ENCODE results near the gene SLC4A1.

DNA sequence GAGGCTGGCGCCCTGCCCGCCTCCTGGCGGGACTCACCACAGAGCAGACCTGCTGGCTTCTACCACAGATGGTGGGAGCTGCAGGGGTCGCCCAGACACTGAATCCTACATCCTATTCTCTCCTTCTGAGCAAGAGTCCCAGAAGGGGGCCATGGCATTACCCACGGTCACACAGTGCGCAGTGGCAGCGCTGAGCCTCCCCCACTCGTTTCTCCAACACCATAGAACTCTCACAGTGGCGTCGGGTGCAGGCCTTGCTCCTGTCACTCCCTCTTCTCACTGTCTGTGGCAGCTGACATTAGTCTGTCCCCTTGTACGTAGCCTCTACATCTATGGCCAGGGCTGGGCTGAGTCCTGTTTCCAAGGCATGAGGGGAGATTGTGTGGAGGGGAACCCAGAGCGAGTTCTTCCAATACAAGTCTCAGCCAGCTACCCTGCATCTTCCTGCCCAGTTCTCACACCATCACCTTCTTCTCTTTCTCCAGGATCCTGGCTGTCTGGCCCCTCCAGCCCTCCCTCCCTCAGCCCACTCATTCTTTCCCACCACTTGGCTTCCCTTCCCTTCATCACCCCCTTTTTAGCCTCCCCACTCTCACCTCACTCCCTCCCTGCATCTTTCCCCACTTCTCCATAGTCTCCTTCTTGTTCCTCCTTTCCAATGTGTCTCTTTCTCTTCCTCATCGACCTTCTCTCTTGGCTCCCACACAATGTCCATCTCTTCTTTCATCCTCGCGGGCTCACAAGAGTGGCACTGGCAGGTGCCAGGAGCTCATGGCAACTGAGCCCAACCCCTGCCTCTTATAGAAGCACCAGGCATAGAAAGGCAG is 54.3 kb downstream of the SLC4A1 start:
- TF ChIP-seq, protein P1, sequence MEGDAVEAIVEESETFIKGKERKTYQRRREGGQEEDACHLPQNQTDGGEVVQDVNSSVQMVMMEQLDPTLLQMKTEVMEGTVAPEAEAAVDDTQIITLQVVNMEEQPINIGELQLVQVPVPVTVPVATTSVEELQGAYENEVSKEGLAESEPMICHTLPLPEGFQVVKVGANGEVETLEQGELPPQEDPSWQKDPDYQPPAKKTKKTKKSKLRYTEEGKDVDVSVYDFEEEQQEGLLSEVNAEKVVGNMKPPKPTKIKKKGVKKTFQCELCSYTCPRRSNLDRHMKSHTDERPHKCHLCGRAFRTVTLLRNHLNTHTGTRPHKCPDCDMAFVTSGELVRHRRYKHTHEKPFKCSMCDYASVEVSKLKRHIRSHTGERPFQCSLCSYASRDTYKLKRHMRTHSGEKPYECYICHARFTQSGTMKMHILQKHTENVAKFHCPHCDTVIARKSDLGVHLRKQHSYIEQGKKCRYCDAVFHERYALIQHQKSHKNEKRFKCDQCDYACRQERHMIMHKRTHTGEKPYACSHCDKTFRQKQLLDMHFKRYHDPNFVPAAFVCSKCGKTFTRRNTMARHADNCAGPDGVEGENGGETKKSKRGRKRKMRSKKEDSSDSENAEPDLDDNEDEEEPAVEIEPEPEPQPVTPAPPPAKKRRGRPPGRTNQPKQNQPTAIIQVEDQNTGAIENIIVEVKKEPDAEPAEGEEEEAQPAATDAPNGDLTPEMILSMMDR (IDR thresholded peaks at IDR 0.05; ENCODE audit: poor library complexity) = no peak
- TF ChIP-seq EZH2 (IDR thresholded peaks at IDR 0.05; ENCODE audit: borderline replicate concordance) = no peak
